Adrenal gland (tissue), 12 donors: Measurements from ENCODE around the gene NUDCD3. TPM values are rescaled to one million over a fixed set of nuclear protein-coding genes. Genes with fewer than 3 reads are reported as not detected.

Experiments
- DNase-seq, 7 donors: peaks; one replicate each; pipeline ENCODE4 v3.0.0-alpha.2; 2019 to 2020
- H3K27ac ChIP-seq, 5 donors: fragments of 200-600 bp; sonication (generic) in 4 of 5; 1 replicate in 3 of 5; 2 replicates in 2 of 5; pipeline versions ENCODE4 v1.5.1 to v1.8.0; 2016 to 2020; ENCODE audit warnings: mild to moderate bottlenecking in 1 of 5
- H3K27me3 ChIP-seq: fragments of 200-600 bp; 2 replicates; pipeline ENCODE4 v1.8.0; 2021
- H3K36me3 ChIP-seq, 2 donors: fragments of 200-600 bp; replicated peaks in 1 of 2; 1 replicate in 1 of 2; 2 replicates in 1 of 2; pipeline versions ENCODE4 v1.5.1 to v1.8.0; 2018 to 2022
- H3K4me1 ChIP-seq, 2 donors: fragments of 200-600 bp; replicated peaks in 1 of 2; 1 replicate in 1 of 2; 2 replicates in 1 of 2; pipeline versions ENCODE4 v1.5.1 to v1.8.0; 2018 to 2021
- H3K4me3 ChIP-seq, 4 donors: fragments of 200-600 bp; sonication (generic) in 3 of 4; one replicate each; pipeline ENCODE4 v1.5.1; 2016 to 2018
- H3K9me3 ChIP-seq, 3 donors: fragments of 200-600 bp; sonication (generic) in 1 of 3; replicated peaks in 1 of 3; 1 replicate in 2 of 3; 2 replicates in 1 of 3; pipeline versions ENCODE4 v1.5.1 to v1.8.0; 2016 to 2021
- POLR2A ChIP-seq, 2 donors: fragments of 450-650 bp; IDR thresholded peaks; one replicate each; pipeline ENCODE4 v1.6.1; 2017; ENCODE audit warnings: antibody characterized with exemption in 2 of 2, mild to moderate bottlenecking in 2 of 2, moderate library complexity in 1 of 2
- WGBS, 4 donors: extraction: QIAGEN DNeasy Blood & Tissue Kit in 2 of 4; methylation state at CpG; one replicate each; pipeline versions ENCODE4 v1.1.5 to v1.1.7; 2013 to 2017; 5-methylcytosine and 5-hydroxymethylcytosine counted together
- intact Hi-C, 2 donors: fragments of 100-400 bp; cut with DNase I; formaldehyde crosslinking; loops; one replicate each; pipeline versions ENCODE4 v1.14.1 to v1.15.0; 2022 to 2023
- polyA plus RNA-seq, 3 donors: library from polyadenylated mRNA; stranded (reverse); fragments of 200-250 nt in 2 of 3; fragments of 350-450 nt in 1 of 3; fragmentation: Illumina TruSeq in 1 of 3; extraction: RNeasy Lipid Tissue Mini Kit (QIAGEN cat#74804) in 1 of 3; gene quantifications; one replicate each; pipeline ENCODE4 v1.2.3, GENCODE V29; 2013 to 2014
- total RNA-seq, 9 donors: library from RNA; depleted of rRNA in 4 of 9; stranded (reverse); fragments of >200 nt in 4 of 9; fragments of 120-200 nt in 1 of 9; fragmentation: NEBNext Ultra II Directional in 1 of 9; extraction: Animal tissue kit (Norgen Biotek cat#: 25700) in 1 of 9; gene quantifications; one replicate each; pipeline versions ENCODE4 v1.1.0 to v1.2.4, GENCODE V29; 2013 to 2023
- TF ChIP-seq, protein P1 (sequence below), 6 experiments: fragments of 450-650 bp in 4 of 6; fragments of 200-600 bp in 2 of 6; sonication (generic) in 1 of 6; IDR thresholded peaks; 1 replicate in 5 of 6; 2 replicates in 1 of 6; pipeline versions ENCODE4 v1.5.1 to v1.8.0; 2016 to 2021; ENCODE audit warnings: antibody characterized with exemption in 6 of 6, mild to moderate bottlenecking in 2 of 6, moderate library complexity in 1 of 6
- donor health status: healthy with polysubstance abuse.
- donor health status: Bipolar disorder and iron deficiency.
- donor health status: DM: yes; HTN: yes; CAD: no.
- donor health status: DM: no; HTN: no; CAD: no.
- donor health status: DM: no; HTN: no; CAD: no.
- donor health status: DM: yes; HTN: yes; CAD: no.

NUDCD3 gene
- total and polyA plus RNA-seq, 12 donors, result 30.5 to 136 (median 71.1) TPM

DNA sequence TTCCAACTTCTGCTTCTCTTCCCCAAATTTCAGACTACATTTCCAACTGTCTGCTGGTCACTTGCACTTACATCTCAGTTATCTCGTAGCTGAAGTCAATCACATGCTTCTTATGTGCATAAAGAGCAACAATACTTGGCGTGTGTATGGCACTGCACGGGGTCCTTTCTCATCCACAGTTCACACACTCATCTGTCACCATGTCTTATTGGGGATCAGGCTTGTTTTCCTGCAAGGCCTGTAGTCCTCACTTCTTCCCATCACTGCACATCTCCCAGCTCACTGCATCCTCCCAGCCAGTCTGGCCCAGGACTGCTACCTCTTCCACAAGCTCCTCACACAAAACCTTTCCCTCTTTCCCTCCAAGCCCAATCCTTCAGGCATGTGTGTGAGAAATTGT is 35.3 kb downstream of the NUDCD3 start:
- no peaks in the 10 kb centered on the region for H3K27me3 ChIP-seq
- intact Hi-C loops, result no loop called here
- no peak overlapping the region for H3K27ac ChIP-seq
- WGBS, 4 donors, result 96 to 100% (median 98%) methylated on average over 3 of the region's 3 CpGs
- no peak for DNase-seq
- no peak overlapping the region for H3K4me3 ChIP-seq
- H3K4me1 ChIP-seq, result peaks cover 0 to 5% of the 10 kb centered on the region in 2 donors
- no peaks in the 10 kb centered on the region for H3K36me3 ChIP-seq
- H3K9me3 ChIP-seq, result no peaks in the 10 kb centered on the region
- TF ChIP-seq, protein P1, sequence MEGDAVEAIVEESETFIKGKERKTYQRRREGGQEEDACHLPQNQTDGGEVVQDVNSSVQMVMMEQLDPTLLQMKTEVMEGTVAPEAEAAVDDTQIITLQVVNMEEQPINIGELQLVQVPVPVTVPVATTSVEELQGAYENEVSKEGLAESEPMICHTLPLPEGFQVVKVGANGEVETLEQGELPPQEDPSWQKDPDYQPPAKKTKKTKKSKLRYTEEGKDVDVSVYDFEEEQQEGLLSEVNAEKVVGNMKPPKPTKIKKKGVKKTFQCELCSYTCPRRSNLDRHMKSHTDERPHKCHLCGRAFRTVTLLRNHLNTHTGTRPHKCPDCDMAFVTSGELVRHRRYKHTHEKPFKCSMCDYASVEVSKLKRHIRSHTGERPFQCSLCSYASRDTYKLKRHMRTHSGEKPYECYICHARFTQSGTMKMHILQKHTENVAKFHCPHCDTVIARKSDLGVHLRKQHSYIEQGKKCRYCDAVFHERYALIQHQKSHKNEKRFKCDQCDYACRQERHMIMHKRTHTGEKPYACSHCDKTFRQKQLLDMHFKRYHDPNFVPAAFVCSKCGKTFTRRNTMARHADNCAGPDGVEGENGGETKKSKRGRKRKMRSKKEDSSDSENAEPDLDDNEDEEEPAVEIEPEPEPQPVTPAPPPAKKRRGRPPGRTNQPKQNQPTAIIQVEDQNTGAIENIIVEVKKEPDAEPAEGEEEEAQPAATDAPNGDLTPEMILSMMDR (IDR thresholded peaks at IDR 0.05), result no peak
- TF ChIP-seq POLR2A (IDR thresholded peaks at IDR 0.05), result no peak

DNA sequence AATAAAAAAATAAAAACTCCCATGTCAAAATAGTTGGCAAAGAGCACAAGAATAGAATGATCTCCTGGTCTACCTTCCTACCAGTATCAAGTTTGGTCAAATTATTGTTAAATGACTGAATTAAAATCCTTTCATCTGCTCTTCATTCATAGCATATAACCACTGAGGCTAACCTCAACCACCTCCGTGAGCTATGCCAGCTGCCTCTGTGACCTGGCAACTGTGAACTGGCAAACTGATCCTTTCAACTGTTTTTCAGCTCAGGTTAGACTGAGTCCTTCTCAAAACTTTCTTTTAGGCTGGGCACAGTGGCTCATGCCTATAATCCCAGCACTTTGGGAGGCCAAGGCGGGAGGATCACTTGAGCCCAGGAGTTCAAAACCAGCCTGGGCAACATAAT is 36.1 kb downstream of the NUDCD3 start:
- WGBS, 4 donors, result 96 to 100% (median 97%) methylated on average over 2 of the region's 2 CpGs
- intact Hi-C loops, result no loop called here

DNA sequence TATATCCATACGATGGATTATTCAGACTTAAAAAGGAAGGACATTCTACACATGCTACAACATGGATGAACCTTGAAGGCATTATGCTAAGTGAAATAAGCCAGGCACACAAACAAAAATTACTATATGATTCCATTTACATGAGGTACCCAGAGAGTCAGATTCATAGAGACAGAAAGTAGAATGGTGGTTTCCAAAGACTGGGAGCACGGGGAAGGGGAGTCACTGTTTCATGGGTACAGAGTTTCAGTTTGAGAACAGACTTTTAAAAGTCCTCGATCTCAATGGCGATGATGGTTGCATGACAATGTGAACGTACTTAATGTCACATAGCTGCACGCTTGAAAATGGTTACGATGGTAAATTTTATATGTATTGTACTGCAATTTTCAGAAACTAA is 39.3 kb downstream of the NUDCD3 start:
- 93 to 98% (median 97%) methylated on average over 7 of the region's 7 CpGs for WGBS, 4 donors
- Histone ChIP-seq H3K27ac (no peak overlapping the region), H3K27me3 (no peaks in the 10 kb centered on the region), H3K4me1 (peaks cover 3 to 14% of the 10 kb centered on the region in 2 donors), H3K36me3 (peaks cover 0 to 3% of the 10 kb centered on the region in 2 donors), H3K9me3 (no peaks in the 10 kb centered on the region), H3K4me3 (no peak overlapping the region)
- intact Hi-C loops, result no loop called here
- DNase-seq, result no peak
- TF ChIP-seq, protein P1 (IDR thresholded peaks at IDR 0.05), result no peak
- no peak for TF ChIP-seq POLR2A (IDR thresholded peaks at IDR 0.05)

More for the DNA sequence above, 36.1 kb downstream of the NUDCD3 start:
- Histone ChIP-seq H3K27me3 (no peaks in the 10 kb centered on the region), H3K4me1 (peaks cover 0 to 5% of the 10 kb centered on the region in 2 donors), H3K27ac (no peak overlapping the region), H3K9me3 (no peaks in the 10 kb centered on the region), H3K4me3 (no peak overlapping the region), H3K36me3 (no peaks in the 10 kb centered on the region)
- DNase-seq, result no peak
- TF ChIP-seq, protein P1 (IDR thresholded peaks at IDR 0.05), result no peak
- TF ChIP-seq POLR2A (IDR thresholded peaks at IDR 0.05), result no peak

DNA sequence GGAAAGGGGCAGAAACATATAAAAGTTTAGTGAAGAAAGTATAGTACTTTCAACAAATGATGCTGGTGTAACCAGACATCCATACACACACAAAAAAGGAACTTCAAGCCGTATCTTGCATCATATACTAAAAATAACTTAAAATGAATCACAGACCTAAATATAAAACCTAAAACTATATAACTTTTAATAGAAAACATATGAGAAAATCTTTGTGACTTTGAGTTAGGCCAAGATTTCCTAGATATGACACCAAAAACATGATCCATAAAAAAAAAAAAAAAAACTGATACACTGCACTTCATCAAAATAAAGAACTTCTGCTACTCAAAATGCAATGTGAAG is 40.9 kb downstream of the NUDCD3 start:
- Histone ChIP-seq H3K4me1 (peaks cover 7 to 29% of the 10 kb centered on the region in 2 donors), H3K27me3 (no peaks in the 10 kb centered on the region), H3K27ac (no peak overlapping the region), H3K4me3 (no peak overlapping the region), H3K9me3 (no peaks in the 10 kb centered on the region), H3K36me3 (peaks cover 0 to 3% of the 10 kb centered on the region in 2 donors)
- TF ChIP-seq, protein P1 (IDR thresholded peaks at IDR 0.05), result no peak
- no peak for TF ChIP-seq POLR2A (IDR thresholded peaks at IDR 0.05)
- intact Hi-C loops, result no loop called here
- WGBS, 4 donors, result 53 to 78% (median 68%) methylated on average over 1 of the region's 1 CpG
- no peak for DNase-seq
